Body of pancreas (tissue), 4 donors: ENCODE results near the gene MTMR3. TPM values are rescaled to one million over a fixed set of nuclear protein-coding genes. Genes with fewer than 3 reads are reported as not detected.

Experiments
- ATAC-seq: fragments of 150-250 bp; one replicate; pipeline ENCODE4 v1.9.1; 2016
- DNase-seq, 4 donors: peaks; one replicate each; pipeline ENCODE4 v3.0.0-alpha.2; 2019
- H3K27ac ChIP-seq, 4 donors: fragments of 200-600 bp; sonication (generic); 1 replicate in 3 of 4; 2 replicates in 1 of 4; pipeline versions ENCODE4 v1.5.1 to v1.6.1; 2016 to 2019; ENCODE audit warnings: mild to moderate bottlenecking in 1 of 4, mixed read lengths in 1 of 4, moderate library complexity in 1 of 4
- H3K27me3 ChIP-seq, 2 donors: fragments of 200-600 bp; sonication (generic); one replicate each; pipeline ENCODE4 v1.6.0; 2016; ENCODE audit warnings: mild to moderate bottlenecking in 1 of 2
- H3K36me3 ChIP-seq, 2 donors: fragments of 200-600 bp; sonication (generic); replicated peaks in 1 of 2; 2 replicates each; pipeline ENCODE4 v1.5.1; 2016; ENCODE audit warnings: low read depth in 2 of 2; ENCODE audit not compliant: insufficient read depth in 1 of 2
- H3K4me1 ChIP-seq: fragments of 200-600 bp; sonication (generic); one replicate; pipeline ENCODE4 v1.6.0; 2016
- H3K4me3 ChIP-seq, 2 donors: fragments of 200-600 bp; sonication (generic); 1 replicate in 1 of 2; 2 replicates in 1 of 2; pipeline ENCODE4 v1.5.1; 2016 to 2019
- H3K9me3 ChIP-seq, 3 donors: fragments of 200-600 bp; sonication (generic); 1 replicate in 2 of 3; 2 replicates in 1 of 3; pipeline ENCODE4 v1.5.1; 2016
- POLR2A ChIP-seq, 3 donors: fragments of 450-650 bp; IDR thresholded peaks; one replicate each; pipeline ENCODE4 v1.6.1; 2016; ENCODE audit warnings: antibody characterized with exemption in 3 of 3, mild to moderate bottlenecking in 2 of 3
- WGBS, 2 donors: methylation state at CpG; one replicate each; pipeline ENCODE4 v1.1.5; 2017; 5-methylcytosine and 5-hydroxymethylcytosine counted together
- intact Hi-C: fragments of 100-400 bp; cut with DNase I; formaldehyde crosslinking; loops from one replicate; pipeline ENCODE4 v1.15.1; 2023
- total RNA-seq, 2 donors: library from RNA; depleted of rRNA; stranded (reverse); fragments of >200 nt; gene quantifications; one replicate each; pipeline ENCODE4 v1.1.0, GENCODE V29; 2016
- TF ChIP-seq, protein P1 (sequence below), 7 experiments: fragments of 450-650 bp in 4 of 7; fragments of 200-600 bp in 3 of 7; sonication (generic) in 3 of 7; IDR thresholded peaks; one replicate each; pipeline ENCODE4 v1.5.1; 2016 to 2019; ENCODE audit warnings: antibody characterized with exemption in 7 of 7

Gene MTMR3
- total RNA-seq, 2 donors from 2014 or later = 37.9 to 46.7 TPM

DNA sequence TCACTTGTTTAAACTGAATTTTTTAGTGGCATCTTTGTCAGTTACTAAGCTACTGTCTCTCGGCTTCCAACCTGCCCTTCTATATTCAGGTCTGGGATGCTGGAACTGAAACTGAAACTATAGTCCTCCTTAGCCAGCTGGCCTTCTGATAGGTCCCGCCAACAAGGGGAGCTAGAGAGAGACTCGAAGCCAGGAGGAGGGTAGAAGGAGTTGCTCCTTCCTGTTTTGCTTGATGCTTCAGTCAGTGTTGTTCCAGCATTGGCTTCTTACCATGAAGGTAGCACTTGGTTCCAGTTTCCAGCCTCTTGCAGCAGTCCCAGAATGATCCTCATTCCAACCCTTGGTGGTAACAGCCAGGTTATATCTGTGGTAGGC is 164.4 kb downstream of the MTMR3 start:
- 74 to 86% methylated on average over 3 of the region's 3 CpGs for WGBS, 2 donors
- H3K27me3 ChIP-seq = no peaks in the 10 kb centered on the region
- H3K36me3 ChIP-seq = no peaks in the 10 kb centered on the region
- H3K4me1 ChIP-seq = peaks cover 19% of the 10 kb centered on the region
- intact Hi-C loops = no loop called here
- ATAC-seq (no peak), DNase-seq (no peak)
- TF ChIP-seq, protein P1, sequence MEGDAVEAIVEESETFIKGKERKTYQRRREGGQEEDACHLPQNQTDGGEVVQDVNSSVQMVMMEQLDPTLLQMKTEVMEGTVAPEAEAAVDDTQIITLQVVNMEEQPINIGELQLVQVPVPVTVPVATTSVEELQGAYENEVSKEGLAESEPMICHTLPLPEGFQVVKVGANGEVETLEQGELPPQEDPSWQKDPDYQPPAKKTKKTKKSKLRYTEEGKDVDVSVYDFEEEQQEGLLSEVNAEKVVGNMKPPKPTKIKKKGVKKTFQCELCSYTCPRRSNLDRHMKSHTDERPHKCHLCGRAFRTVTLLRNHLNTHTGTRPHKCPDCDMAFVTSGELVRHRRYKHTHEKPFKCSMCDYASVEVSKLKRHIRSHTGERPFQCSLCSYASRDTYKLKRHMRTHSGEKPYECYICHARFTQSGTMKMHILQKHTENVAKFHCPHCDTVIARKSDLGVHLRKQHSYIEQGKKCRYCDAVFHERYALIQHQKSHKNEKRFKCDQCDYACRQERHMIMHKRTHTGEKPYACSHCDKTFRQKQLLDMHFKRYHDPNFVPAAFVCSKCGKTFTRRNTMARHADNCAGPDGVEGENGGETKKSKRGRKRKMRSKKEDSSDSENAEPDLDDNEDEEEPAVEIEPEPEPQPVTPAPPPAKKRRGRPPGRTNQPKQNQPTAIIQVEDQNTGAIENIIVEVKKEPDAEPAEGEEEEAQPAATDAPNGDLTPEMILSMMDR (IDR thresholded peaks at IDR 0.05) = no peak
- TF ChIP-seq POLR2A (IDR thresholded peaks at IDR 0.05) = no peak
- H3K27ac ChIP-seq = no peak overlapping the region
- H3K9me3 ChIP-seq = no peaks in the 10 kb centered on the region
- no peak overlapping the region for H3K4me3 ChIP-seq

DNA sequence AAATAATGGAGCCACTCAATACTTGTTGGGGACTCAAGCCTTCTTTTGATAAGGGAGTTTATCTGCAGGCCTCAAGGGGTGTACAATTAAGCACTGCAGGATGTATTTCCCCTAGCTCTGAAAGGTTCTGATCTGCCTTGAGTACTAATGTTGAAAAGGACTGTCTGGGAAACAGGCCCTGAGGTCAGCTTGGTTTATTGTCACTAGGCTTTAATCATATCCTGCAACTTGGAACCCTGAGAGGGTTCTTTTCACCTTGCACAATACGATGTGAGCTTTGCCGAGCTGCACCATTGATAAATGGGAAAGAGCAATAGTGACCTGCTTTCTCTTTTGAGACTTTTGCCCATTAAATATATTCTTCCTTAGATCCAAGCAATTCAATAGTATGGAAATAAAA is 165.7 kb downstream of the MTMR3 start:
- Histone ChIP-seq H3K4me1 (peaks cover 17% of the 10 kb centered on the region), H3K27me3 (no peaks in the 10 kb centered on the region), H3K4me3 (no peak overlapping the region), H3K27ac (no peak overlapping the region), H3K36me3 (no peaks in the 10 kb centered on the region), H3K9me3 (no peaks in the 10 kb centered on the region)
- intact Hi-C loops = no loop called here
- DNase-seq (no peak), ATAC-seq (no peak)
- TF ChIP-seq, protein P1 (IDR thresholded peaks at IDR 0.05) = no peak
- TF ChIP-seq POLR2A (IDR thresholded peaks at IDR 0.05) = no peak
- 90 to 94% methylated on average over 2 of the region's 2 CpGs for WGBS, 2 donors

DNA sequence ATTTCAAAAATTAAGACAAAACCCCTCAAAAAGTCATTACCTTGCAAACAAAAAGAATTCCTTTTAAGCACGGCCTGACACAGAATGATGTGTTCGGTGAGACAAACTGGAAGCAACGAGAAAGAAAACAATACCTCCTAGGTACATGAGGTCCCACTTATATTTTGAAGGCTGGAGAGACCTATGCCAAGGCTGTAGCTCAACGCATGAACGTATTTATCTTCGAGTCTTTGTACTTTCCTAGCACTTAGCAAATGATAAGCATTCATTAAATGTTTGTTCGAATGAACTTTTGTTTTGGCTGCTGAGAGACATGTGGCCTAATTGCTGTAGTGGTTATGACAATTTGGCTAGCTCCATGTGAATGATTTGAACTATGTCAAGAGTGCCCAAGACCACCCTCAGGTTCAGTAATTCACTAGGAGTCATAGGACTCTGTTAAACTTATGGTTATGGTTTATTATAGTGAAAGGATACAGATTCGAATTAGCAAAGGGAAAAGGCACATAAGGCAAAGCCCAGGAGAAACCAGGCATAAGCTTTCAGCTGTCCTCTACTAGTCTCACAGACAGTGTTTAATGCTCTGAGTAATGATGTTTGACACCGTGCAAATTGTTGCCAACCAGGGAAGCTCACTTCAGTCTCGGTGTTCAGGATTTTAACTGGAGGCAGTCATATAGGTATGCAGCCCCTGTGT is 171.2 kb downstream of the MTMR3 start:
- intact Hi-C loops = no loop called here
- DNase-seq (no peak), ATAC-seq (peak; percentile 9)
- WGBS, 2 donors = 44 to 50% methylated on average over 10 of the region's 10 CpGs
- Histone ChIP-seq H3K4me3 (no peak overlapping the region), H3K4me1 (peaks cover 14% of the 10 kb centered on the region), H3K27me3 (no peaks in the 10 kb centered on the region), H3K27ac (no peak overlapping the region), H3K9me3 (no peaks in the 10 kb centered on the region), H3K36me3 (no peaks in the 10 kb centered on the region)
- TF ChIP-seq, protein P1 (IDR thresholded peaks at IDR 0.05) = no peak
- TF ChIP-seq POLR2A (IDR thresholded peaks at IDR 0.05) = no peak

DNA sequence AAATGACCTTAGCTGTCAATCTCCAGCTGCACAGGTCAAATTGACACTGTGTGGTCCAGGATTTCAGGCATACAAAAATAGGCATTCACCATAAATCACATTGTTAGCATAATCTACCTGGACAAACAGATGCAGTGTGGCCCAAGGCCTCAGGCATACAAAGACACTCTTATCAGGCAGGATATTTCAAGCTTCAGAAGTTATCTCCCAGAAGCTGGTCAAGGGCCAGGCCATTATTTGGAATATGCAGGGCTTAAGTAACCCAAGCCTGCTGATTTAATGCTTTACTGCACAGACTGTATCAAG is 171.7 kb downstream of the MTMR3 start:
- H3K27me3 ChIP-seq = no peaks in the 10 kb centered on the region
- peak overlapping the region in 2 of 4 donors; percentile 2 to 6 for H3K27ac ChIP-seq
- intact Hi-C loops = no loop called here
- no peaks in the 10 kb centered on the region for H3K9me3 ChIP-seq
- peaks cover 14% of the 10 kb centered on the region for H3K4me1 ChIP-seq
- DNase-seq (no peak), ATAC-seq (peak; percentile 18)
- H3K4me3 ChIP-seq = no peak overlapping the region
- H3K36me3 ChIP-seq = no peaks in the 10 kb centered on the region
- TF ChIP-seq, protein P1 (IDR thresholded peaks at IDR 0.05) = no peak
- no peak for TF ChIP-seq POLR2A (IDR thresholded peaks at IDR 0.05)

DNA sequence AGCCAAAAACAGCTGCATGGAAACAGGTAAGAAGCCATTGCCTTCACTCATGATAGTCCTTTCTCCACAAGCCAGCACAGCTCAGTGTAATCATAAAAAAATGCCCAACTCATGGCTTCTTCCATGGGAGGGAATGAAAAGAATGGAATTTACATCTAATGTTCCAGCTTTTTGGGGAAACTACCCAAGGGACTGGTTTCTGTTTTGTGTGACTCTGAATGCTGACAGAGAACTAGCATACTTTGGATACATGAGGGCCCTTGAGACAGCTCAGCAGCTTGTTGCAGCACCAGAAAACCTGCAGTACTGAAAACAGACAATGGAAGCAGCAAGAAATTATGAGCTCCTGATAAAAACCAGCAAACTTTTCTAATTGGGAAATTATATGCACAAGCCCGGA is 173.0 kb downstream of the MTMR3 start:
- Histone ChIP-seq H3K9me3 (no peaks in the 10 kb centered on the region), H3K27ac (no peak overlapping the region), H3K27me3 (no peaks in the 10 kb centered on the region), H3K36me3 (no peaks in the 10 kb centered on the region), H3K4me3 (no peak overlapping the region), H3K4me1 (peaks cover 14% of the 10 kb centered on the region)
- 58 to 100% methylated on average over 1 of the region's 1 CpG for WGBS, 2 donors
- intact Hi-C loops = no loop called here
- TF ChIP-seq, protein P1 (IDR thresholded peaks at IDR 0.05) = no peak
- no peak for TF ChIP-seq POLR2A (IDR thresholded peaks at IDR 0.05)
- ATAC-seq = no peak
- DNase-seq = no peak
